ENCODE data around the gene VWA3B. TPM values are rescaled to one million over a fixed set of nuclear protein-coding genes. Genes with fewer than 3 reads are reported as not detected.

VWA3B gene
- polyA plus RNA-seq, 1 donor (not counting 4 experiments of a cell fraction or from before 2014, with no cell fraction given): not detected

- dilution Hi-C loops (cut with MboI; ENCODE audit: extremely low pct_ligation_motif_present, low sequenced_read_pairs): no loop called here
Observed at GRCh38 chr2:98089941-98090340, 3.0 kb downstream of the VWA3B start.

GRCh38 chr2:98090951-98091350 lies 4.0 kb downstream of the VWA3B start:
- Histone ChIP-seq H3K4me1 (ENCODE audit: control insufficient read depth, extremely low read depth, insufficient read depth, low read length) (peaks cover 3% of the 10 kb centered on the region), H2AFZ (ENCODE audit: control insufficient read depth, low read length) (no peak overlapping the region), H3K36me3 (ENCODE audit: control insufficient read depth in 2 of 2, extremely low read depth in 1 of 2, insufficient read depth in 2 of 2, low read length in 2 of 2) (no peaks in the 10 kb centered on the region), H4K20me1 (ENCODE audit: control insufficient read depth, extremely low read depth, insufficient read depth, low read length) (no peaks in the 10 kb centered on the region), H3K4me3 (ENCODE audit: control insufficient read depth in 2 of 3, extremely low read depth in 1 of 3, insufficient read depth in 2 of 3, low read depth in 1 of 3, low read length in 3 of 3) (no peak overlapping the region), H3K9me1 (ENCODE audit: control insufficient read depth, extremely low read depth, insufficient read depth, low read length) (no peaks in the 10 kb centered on the region), H3K9me3 (ENCODE audit: control insufficient read depth, low read depth, low read length) (no peaks in the 10 kb centered on the region), H3K79me2 (ENCODE audit: control insufficient read depth, insufficient read depth, low read length) (no peaks in the 10 kb centered on the region), H3K27me3 (ENCODE audit: control insufficient read depth, extremely low read depth, insufficient read depth, low read length) (no peaks in the 10 kb centered on the region), H3K27ac (ENCODE audit: control insufficient read depth, insufficient read depth, low read length) (no peak overlapping the region), H3K4me2 (ENCODE audit: control insufficient read depth, extremely low read depth, insufficient read depth, low read depth, low read length) (no peak overlapping the region), H3K9ac (ENCODE audit: control insufficient read depth, extremely low read depth, insufficient read depth, low read length) (no peak overlapping the region)
- dilution Hi-C loops (cut with MboI; ENCODE audit: extremely low pct_ligation_motif_present, low sequenced_read_pairs): no loop called here
- TF ChIP-seq CTCF (optimal IDR thresholded peaks at IDR 0.05 in 1 of 3, IDR thresholded peaks at IDR 0.05 in 1 of 3, conservative IDR thresholded peaks at IDR 0.05 in 1 of 3; ENCODE audit: extremely low read depth in 1 of 3, insufficient read depth in 2 of 3, low read length in 3 of 3): no peak
- no peak for TF ChIP-seq EZH2 (IDR thresholded peaks at IDR 0.05; ENCODE audit: low read length)
- FAIRE-seq (no peak), DNase-seq (ENCODE audit: low read depth, low spot score) (no peak)

More at GRCh38 chr2:98089941-98090340, 3.0 kb downstream of the VWA3B start:
- peaks cover 8% of the 10 kb centered on the region for H3K27me3 ChIP-seq (ENCODE audit: control insufficient read depth, extremely low read depth, insufficient read depth, low read length)
- FAIRE-seq (no peak), DNase-seq (ENCODE audit: low read depth, low spot score) (no peak)
- H2AFZ ChIP-seq (ENCODE audit: control insufficient read depth, low read length): no peak overlapping the region
- peaks cover 3% of the 10 kb centered on the region for H3K4me1 ChIP-seq (ENCODE audit: control insufficient read depth, extremely low read depth, insufficient read depth, low read length)
- H4K20me1 ChIP-seq (ENCODE audit: control insufficient read depth, extremely low read depth, insufficient read depth, low read length): no peaks in the 10 kb centered on the region
- H3K4me3 ChIP-seq (ENCODE audit: control insufficient read depth in 2 of 3, extremely low read depth in 1 of 3, insufficient read depth in 2 of 3, low read depth in 1 of 3, low read length in 3 of 3): no peak overlapping the region
- H3K9me3 ChIP-seq (ENCODE audit: control insufficient read depth, low read depth, low read length): no peaks in the 10 kb centered on the region
- no peaks in the 10 kb centered on the region for H3K79me2 ChIP-seq (ENCODE audit: control insufficient read depth, insufficient read depth, low read length)
- no peak overlapping the region for H3K9ac ChIP-seq (ENCODE audit: control insufficient read depth, extremely low read depth, insufficient read depth, low read length)
- H3K27ac ChIP-seq (ENCODE audit: control insufficient read depth, insufficient read depth, low read length): no peak overlapping the region
- H3K36me3 ChIP-seq (ENCODE audit: control insufficient read depth in 2 of 2, extremely low read depth in 1 of 2, insufficient read depth in 2 of 2, low read length in 2 of 2): no peaks in the 10 kb centered on the region
- H3K9me1 ChIP-seq (ENCODE audit: control insufficient read depth, extremely low read depth, insufficient read depth, low read length): no peaks in the 10 kb centered on the region
- H3K4me2 ChIP-seq (ENCODE audit: control insufficient read depth, extremely low read depth, insufficient read depth, low read depth, low read length): no peak overlapping the region
- no peak for TF ChIP-seq CTCF (optimal IDR thresholded peaks at IDR 0.05 in 1 of 3, IDR thresholded peaks at IDR 0.05 in 1 of 3, conservative IDR thresholded peaks at IDR 0.05 in 1 of 3; ENCODE audit: extremely low read depth in 1 of 3, insufficient read depth in 2 of 3, low read length in 3 of 3)
- TF ChIP-seq EZH2 (IDR thresholded peaks at IDR 0.05; ENCODE audit: low read length): no peak

Measured in keratinocyte (primary cell).